T47D (cell line): ENCODE measurements around the gene TMPRSS2.

Experiments used
- DNase-seq, 2 experiments: peaks; one replicate each; pipeline versions ENCODE4 v3.0.0 to v3.0.0-alpha.2; 2011 to 2012; ENCODE audit warnings: low read depth in 1 of 2, low spot score in 1 of 2
- JUND ChIP-seq: IDR thresholded peaks from 2 replicates; pipeline ENCODE4 v1.6.1; 2012; ENCODE audit warnings: low read depth
- in situ Hi-C: cut with HindIII; loops from 2 replicates; pipeline ENCODE4 v1.10.0; 2016; ENCODE audit warnings: low sequenced_read_pairs, low pct_unique_long_range_greater_than_20kb

TMPRSS2 gene

GRCh38 chr21:41488080-41488479 is 19.9 kb downstream of the TMPRSS2 start:
- TF ChIP-seq JUND, result no peak
- in situ Hi-C loops, result no loop called here
- no peak for DNase-seq

GRCh38 chr21:41487082-41487481 is 20.9 kb downstream of the TMPRSS2 start:
- in situ Hi-C loops, result no loop called here
- no peak for TF ChIP-seq JUND
- DNase-seq, result no peak

- in situ Hi-C loops, result no loop called here
- TF ChIP-seq JUND, result no peak
- DNase-seq, result no peak
These were observed 24.0 kb downstream of the TMPRSS2 start for GRCh38 chr21:41483973-41484372.

GRCh38 chr21:41483415-41483814 is 24.5 kb downstream of the TMPRSS2 start:
- TF ChIP-seq JUND, result no peak
- in situ Hi-C loops, result no loop called here
- DNase-seq, result no peak

GRCh38 chr21:41482980-41483379 is 25.0 kb downstream of the TMPRSS2 start:
- in situ Hi-C loops, result no loop called here
- DNase-seq, result no peak
- TF ChIP-seq JUND, result no peak

GRCh38 chr21:41482301-41482700 is 25.7 kb downstream of the TMPRSS2 start:
- DNase-seq, result no peak
- no peak for TF ChIP-seq JUND
- in situ Hi-C loops, result no loop called here

- no peak for TF ChIP-seq JUND
- in situ Hi-C loops, result no loop called here
- DNase-seq, result no peak
These were observed 26.8 kb downstream of the TMPRSS2 start for GRCh38 chr21:41481191-41481590.

- in situ Hi-C loops, result no loop called here
- DNase-seq, result no peak
- TF ChIP-seq JUND, result no peak
These were observed 27.8 kb downstream of the TMPRSS2 start for GRCh38 chr21:41480086-41480690.

- no peak for DNase-seq
- in situ Hi-C loops, result no loop called here
- no peak for TF ChIP-seq JUND
These were observed 28.3 kb downstream of the TMPRSS2 start for GRCh38 chr21:41479686-41480085.

- in situ Hi-C loops, result no loop called here
These were observed 29.4 kb downstream of the TMPRSS2 start for GRCh38 chr21:41478319-41479177.

GRCh38 chr21:41477641-41478318 is 30.2 kb downstream of the TMPRSS2 start:
- DNase-seq, result peak; percentile 36 to 81
- TF ChIP-seq JUND, result no peak
- in situ Hi-C loops, result no loop called here

More at GRCh38 chr21:41478319-41479177, 29.4 kb downstream of the TMPRSS2 start:
- TF ChIP-seq JUND, result no peak
- DNase-seq, result peak in 1 of 2 experiments; percentile 34

- in situ Hi-C loops, result no loop called here
- no peak for DNase-seq
- no peak for TF ChIP-seq JUND
These were observed 32.1 kb downstream of the TMPRSS2 start for GRCh38 chr21:41475714-41476420.
